ENCODE measurements around the gene ATP10B.

ATP10B gene

DNA sequence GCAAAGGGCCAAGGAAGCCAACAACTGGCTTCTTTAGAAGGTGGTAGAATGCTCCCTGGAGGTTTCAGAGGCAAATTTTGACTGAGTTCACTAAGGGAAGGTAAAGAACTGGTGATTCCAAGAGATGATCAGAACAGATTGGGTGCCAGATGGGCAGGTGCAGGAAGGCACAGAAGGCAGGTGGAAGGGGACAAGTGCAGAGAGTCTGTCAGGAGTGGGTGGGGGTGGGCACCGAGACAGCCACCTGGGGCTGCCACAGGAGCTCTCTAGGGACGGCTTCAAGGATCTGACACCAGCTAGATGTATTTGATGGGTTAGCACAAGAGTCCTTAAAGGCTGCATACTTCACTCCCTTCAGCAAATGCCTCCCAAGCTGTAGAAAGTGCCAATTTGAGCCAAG lies 223.0 kb downstream of the ATP10B start:
- no peak for DNase-seq

DNA sequence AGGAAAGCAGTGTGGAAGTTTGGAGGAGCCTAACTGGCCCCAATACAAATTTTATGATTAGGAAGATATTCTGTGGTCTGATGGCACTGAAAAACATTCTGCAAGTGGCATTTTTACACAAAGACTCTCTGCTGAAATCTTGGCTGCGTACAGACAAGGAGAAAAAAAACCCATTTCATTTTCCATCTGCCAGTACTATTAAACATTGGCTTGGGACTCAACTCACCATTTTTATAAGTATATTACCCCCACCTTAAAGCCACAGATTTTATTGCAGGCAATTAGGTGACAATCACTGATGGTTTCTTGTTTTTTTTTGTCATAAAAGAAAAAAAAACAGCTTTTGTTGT lies 223.4 kb downstream of the ATP10B start:
- DNase-seq = no peak

- no peak for DNase-seq
These were observed 223.9 kb downstream of the ATP10B start for GRCh38 chr5:160627921-160628618.

DNA sequence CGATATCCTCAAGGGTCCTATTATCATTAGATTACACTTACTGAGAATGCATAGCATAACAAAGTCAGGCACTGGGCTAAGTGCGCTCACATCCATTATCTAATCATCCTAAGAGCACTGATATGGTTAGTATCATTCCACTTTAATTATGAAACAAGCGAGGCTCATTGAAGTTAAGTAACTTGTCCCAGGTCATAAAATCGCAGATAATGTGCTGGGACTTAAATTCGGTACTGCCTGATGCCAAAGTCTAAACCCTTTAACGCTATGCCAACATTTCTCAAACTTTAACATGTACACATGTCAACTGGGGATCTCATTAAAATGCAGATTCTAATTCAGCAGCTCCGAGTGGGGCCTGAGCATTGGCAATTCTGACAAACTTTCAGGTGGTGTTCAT lies 225.7 kb downstream of the ATP10B start:
- no peak for DNase-seq

DNA sequence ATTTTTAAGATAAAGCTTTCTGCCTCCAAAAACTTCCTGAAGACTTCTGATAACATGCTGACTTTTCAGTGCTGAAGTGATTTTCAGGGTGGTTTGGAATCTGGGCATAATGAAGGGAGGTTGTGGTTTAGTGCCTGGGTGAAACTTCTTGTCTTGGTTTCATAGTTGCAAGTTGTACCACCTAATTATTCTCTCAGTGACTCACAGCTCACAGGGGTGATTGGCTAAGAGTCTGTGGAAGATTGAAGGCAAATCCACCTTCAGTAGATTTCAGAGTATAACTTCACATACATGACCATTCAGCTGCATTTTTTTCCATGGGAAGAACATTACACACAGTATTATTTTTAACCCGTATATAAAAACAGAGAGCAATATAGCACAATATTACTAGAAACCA lies 230.5 kb downstream of the ATP10B start:
- no peak for DNase-seq

GRCh38 chr5:160620401-160620800 lies 231.6 kb downstream of the ATP10B start:
- DNase-seq = no peak

- DNase-seq = no peak
These were observed 232.6 kb downstream of the ATP10B start for GRCh38 chr5:160619381-160619780.

DNA sequence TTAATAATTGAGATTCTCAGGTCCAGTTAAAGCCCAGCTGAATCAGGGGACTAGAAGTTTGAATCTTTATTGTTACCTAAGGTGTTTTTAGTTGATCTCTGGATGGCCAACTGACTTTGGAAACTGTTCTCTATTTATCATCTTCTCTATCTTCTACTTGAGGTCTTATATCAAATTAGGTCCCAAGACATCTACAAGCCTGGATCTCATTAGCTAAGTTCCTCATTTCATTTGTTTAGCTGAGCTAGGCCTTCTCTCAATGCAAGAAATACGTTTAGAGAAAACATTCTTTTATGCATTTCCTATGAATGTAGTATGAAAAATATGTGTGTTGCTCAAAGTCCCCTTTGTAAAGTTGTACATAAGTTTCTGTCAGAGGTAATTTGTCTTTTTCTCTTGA lies 233.7 kb downstream of the ATP10B start:
- no peak for DNase-seq

GRCh38 chr5:160616712-160617497 lies 235.1 kb downstream of the ATP10B start:
- no peak for DNase-seq

DNA sequence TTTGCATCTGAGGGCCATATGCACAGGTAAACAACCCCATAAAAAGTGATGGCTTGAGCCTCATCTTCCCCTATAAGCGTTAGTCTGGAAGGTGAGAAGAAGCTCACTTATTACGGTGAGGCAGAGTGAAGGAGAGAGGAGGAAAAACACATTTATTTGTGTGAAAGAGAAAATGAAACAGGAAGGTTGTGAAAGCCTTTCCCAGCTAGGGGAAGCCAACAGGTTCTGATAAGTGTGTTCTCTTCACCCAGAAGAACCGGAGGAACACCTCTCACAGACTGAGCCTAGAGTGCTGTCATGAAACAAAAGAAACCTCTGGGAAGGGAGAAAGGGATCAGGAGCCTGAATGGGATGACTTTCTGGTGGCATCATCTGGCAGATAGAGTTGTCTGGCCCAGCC lies 237.9 kb downstream of the ATP10B start:
- DNase-seq = no peak

GRCh38 chr5:160605266-160605665 lies 246.7 kb downstream of the ATP10B start:
- no peak for DNase-seq

- no peak for DNase-seq
These were observed 247.5 kb downstream of the ATP10B start for GRCh38 chr5:160604484-160604883.

DNA sequence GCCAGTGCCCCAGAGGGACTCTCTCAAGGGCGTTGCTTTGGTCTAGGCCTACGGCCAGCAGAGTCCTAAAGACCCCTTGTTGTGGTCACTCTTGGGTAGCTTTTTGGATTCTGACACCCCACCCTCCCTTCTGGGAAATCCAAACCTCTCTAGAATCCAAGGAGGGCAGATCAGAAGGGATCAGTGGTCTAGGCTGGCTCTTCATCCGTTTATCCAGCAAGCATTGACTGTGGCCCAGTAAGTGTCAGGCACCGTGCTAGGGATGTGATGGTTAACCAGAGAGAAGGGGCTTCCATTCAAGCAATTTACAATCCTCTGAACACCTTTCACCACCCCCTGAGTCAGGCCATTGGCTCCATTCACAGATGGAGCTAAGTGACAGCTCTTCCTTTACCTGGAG lies 249.3 kb downstream of the ATP10B start:
- no peak for DNase-seq

DNA sequence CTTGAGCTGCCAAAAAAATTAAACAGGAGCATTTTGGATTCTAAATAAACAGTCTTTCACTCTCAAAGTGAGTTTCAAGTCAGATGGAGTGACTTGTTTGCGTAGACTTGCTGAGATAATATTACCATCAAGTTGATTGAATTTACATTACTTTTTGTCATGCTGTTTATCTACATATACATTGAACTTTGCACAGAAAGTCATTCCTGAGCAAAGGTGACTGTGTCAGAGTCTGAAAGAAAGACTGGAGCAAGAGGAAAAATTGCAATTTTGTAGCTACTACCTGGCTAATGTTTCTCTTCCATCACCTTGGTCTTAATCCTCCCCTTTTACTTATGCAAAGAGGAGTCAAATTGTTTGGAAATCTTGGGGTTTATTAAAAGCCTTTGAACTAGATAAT lies 251.0 kb downstream of the ATP10B start:
- DNase-seq = no peak

- DNase-seq = no peak
These were observed 278.7 kb downstream of the ATP10B start for GRCh38 chr5:160573318-160573717.

DNA sequence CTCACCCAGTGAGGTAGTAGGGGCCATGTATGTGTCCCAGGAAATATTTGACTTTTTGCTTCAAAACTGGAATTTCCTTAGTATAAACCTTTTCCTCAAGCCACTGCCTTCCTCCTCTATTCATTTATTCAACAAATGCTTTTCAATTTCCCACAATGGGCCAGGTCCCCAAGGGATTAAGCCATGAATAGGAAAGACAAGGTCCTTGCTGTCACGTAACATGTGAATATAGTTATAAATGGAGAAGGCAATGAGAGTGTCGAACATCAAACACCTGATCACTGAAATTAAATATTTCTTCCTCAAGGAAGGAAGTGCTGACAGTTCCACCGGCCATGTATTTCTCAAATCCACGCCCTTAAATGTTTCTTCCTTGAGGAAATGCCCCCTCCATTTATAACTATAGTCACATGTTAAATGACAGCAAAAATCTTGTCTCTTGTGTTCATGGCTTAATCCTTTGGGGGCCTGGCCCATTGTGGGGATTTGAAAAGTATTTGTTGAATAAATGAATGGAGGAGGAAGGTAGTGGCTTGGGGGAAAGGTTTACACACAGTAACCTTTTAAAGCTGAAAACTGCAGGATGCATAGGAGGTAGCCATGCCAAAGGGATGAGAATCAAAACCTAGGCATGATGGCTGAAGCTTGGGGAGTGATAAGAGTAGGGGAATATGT lies 284.8 kb downstream of the ATP10B start:
- no peak for DNase-seq

- DNase-seq = no peak
These were observed 286.6 kb downstream of the ATP10B start for GRCh38 chr5:160565376-160565775.

DNA sequence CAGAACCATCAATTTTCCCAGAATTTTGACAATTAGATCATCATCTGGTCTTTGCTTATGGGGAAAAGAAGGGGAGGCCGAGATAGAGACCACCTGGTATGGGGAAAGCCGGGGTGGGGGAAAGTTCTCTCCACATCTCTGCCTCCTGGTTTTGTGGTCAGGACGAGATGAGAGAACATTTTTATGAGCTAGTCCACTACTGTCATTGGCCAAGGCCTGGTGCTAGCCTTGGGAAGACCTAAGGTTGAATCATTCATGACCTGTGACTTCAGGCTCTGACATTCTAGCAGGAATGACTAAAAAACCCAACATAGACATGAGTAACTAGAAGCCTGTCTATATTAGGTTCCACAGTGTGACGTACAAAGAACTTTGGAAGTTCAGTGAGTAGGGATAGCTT lies 295.2 kb downstream of the ATP10B start:
- no peak for DNase-seq

DNA sequence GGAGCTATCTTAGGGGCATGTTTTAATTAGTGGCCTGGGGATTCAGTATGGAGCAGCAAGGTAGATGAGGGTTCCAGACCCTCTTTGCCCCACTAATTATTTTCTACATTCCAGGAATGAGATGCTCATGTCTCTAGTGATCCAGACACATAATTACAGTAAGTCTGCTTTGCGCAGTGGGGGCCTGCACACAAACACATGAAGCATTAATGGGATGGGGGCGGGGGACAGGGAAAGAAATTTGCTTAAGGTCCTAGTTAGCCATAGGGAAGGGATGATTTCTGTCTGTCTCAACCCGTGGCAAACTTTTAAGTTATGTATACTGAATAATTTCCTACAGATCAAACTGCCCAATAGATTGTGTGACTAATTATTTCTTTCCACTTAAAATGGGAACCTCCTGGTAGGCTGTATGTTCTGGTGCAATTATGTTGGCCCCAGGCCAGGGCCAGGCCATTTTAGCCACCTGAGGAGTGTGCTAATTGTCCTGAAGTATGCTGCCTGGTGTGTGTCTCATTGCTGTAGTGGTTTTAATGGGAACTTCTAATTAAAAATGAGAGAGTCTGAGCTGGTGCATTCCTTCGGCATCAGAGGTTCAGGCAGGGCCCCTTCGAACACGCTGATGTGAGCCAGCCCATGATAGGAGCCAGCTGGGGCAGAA lies 295.9 kb downstream of the ATP10B start:
- DNase-seq = no peak

DNA sequence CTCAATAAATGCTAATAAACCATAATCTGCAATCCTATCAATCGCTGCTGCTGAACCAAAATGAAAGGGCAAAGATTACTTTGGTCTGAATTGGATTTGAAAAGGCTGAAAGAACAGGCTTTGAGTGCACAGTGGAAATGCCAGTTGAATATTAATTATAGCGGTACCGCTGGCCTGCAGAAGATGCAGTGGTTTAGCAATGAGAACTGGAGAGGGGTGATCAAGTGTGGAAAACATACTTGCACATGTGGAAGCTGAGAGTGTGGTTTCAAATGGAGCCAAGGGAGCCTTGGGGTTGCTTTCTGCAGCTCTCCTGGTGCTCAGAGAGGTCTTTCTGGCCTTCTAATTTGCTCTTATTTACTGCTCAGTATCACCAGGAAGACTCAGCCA lies 296.4 kb downstream of the ATP10B start:
- no peak for DNase-seq

DNA sequence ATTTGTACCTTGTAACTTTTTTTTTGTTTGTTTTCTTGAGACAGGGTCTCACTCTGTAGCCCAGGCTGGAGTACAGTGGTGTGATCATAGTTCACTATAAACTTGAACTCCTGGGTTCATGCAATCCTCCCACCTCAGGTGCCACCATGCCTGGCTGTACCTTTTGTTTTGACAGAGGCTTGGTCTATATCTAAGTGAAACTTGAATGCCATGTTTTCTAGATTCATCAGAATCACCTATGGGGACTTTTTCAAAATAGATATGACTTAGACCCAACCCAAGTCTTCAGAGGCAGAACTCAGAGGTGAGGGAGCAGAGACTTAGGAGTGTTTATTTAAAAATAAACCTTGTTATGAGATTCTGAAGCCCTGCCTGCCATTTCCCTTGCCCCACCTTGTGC lies 301.9 kb downstream of the ATP10B start:
- no peak for DNase-seq

DNA sequence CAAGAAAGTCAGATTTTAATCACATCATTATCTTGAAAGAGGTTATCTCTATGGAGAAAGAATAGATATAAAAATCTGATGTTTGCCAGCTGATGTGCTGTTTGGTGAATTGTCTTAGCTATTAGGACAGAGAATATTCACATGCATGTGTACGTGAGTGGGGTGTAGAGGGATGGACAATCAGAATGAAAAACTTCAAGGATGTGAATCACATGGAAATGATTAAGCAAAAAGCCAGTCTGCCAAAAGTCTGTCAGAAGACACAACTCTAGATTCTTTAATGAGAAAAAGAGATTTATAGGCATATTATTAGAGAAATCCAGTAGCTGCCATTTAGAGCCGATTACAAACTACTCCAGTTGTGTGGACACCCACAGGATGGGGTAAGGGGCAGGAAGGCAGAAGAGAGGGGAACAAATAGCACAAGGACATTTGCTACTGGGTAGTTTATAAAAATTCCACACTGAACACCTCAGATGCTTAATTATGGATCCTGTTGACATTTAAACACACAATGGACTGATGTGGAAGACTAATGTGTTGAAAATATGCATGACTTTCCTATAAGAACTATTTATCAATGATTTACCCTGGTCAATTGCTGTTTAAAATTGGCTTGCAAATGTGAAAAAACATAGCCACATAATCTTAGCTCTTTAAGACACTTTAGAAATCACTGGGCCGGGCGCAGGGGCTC lies 302.9 kb downstream of the ATP10B start:
- DNase-seq = no peak

DNA sequence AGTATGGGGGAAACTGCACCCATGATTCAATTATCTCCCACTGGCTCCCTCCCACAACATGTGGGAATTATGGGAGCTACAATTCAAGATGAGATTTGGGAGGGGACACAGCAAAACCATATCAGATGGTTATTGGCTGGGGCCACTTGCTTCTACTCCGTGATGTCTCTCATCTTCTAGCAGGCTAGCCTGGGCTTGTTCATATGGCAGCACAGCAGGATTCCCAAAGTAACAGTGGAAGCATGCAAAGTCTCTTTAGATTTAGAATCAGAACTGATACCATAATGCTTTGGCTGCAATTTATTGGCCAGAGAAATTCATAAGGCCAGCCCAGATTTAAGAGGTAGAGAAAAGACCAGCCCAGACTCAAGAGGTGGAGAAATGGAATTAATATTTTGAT lies 304.1 kb downstream of the ATP10B start:
- DNase-seq = no peak
